Inflammatory macrophage treated with lipopolysaccharide for 1 hour (primary cell): Measurements from ENCODE around the gene HHATL.

ENCODE experiments used
- DNase-seq, 2 donors: peaks; one replicate each; pipeline ENCODE4 v3.0.0-alpha.2; 2020 to 2022

HHATL gene

GRCh38 chr3:42649006-42649405 lies 53.6 kb downstream of the HHATL start:
- DNase-seq = no peak

- no peak for DNase-seq
Observed at GRCh38 chr3:42647821-42648459, 54.7 kb downstream of the HHATL start.
